GM18499 (cell line): Measurements from ENCODE around the gene PSMG3.

Experiments
- ATAC-seq: cut with Tn5 transposase; IDR thresholded peaks from one replicate; pipeline ENCODE4 v1.9.1; 2021; ENCODE audit warnings: moderate number of reproducible peaks; ENCODE audit not compliant: insufficient read depth, unreplicated experiment

The PSMG3 gene

DNA sequence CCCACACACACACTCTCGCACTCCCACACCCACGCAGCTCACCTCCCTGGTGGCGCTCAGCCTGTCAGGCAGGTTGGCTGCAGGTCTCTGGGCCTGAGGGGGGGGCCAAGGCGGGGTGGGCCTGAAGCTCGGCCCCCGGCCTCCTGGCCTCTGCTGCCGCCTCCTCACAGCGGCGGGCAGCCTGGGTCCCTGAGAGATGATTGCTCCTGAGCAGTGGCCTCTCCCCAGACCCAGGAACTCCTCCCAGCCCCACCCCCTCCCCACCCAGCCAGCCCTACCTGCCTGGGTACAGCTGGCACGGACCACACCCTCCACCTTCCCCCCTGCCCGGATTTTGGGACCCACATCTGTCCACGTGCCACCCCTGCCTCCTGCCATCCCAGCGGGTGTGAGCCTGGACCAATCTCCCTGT, 9.2 kb downstream of the PSMG3 start:
- no peak for ATAC-seq

DNA sequence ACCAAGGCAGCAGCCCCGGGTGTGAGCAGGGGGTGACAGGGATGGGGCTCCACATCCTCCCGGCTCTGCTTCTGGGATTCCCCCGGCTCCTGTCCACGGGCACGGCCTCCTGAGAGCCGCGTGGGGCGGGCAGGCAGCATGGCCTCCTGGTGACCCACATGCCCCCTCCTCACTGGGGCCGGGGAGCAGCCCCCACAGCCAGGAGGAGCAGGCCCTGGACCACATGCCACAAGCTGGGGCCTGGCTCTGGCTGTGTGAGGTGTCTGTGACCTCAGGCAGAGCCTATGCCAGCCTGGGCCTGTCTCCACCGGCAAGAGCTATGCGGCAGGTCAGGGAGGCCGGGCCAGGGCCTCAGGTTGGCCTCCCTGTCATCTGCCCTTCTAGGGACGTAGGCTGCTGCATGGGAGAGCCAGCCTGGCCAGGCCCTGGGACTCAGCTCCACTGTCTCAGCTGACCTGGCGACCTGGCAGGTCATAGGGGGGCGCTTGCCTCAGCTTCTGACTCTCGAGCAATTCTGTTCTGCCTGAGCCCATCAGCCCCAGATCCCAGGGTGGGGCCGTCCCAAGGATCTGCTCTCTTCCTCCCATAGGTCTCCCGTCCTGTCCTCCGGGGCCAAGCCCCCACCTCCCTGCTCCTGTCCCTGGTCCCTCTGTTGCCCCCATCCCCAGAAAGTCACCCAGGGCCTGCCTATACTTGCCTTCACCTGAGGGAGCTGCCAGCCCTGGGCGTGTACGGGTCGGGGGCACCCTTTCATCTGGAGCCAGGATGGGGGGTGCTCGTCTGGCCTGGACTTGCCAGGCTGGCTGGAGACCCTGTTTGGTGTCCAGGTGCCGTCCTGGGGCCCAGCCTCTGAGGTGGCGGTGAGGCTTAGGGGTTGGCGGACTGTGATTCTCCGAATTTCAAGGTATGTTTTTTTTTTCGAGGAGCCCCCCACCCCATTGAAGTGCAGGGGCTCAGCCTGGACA, 9.9 kb downstream of the PSMG3 start:
- ATAC-seq = no peak

DNA sequence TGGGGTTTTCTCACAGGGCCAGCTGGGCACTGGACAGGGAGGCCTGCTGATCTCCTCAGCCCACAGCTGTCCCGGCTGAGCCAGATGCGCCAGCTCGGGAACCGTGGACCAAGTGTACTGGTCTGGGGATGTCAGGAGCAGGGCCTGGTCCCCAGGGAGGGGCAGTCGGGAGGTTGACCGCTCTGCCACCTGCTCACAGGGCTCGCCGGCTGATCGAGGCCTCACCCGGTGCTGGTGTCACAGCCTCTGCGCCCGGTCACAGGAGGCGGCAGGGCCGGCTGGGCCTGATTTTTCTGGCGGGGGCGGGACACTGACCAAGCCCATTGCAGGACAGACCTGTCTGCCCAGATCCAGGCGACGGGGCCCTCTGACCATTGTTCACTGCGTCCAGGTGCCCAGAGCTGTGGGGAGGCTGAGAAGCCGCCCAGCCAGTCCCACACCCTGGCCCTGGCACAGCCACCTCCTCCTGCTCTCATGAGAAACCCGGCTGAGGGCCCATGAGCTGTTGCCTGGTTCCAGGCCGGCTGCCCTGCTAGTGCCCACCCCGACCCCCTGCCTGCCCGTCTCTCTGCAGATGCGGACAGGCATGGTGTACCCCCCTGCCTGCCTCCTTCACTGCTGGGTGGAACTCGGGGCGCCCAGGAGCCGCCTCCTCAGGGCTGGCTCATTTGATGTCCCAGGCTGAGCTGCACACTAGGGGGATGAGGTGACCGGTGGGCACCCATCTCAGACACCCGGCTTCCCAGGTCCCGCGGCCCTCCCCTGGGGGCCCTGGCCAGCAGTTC, 10.8 kb downstream of the PSMG3 start:
- no peak for ATAC-seq

DNA sequence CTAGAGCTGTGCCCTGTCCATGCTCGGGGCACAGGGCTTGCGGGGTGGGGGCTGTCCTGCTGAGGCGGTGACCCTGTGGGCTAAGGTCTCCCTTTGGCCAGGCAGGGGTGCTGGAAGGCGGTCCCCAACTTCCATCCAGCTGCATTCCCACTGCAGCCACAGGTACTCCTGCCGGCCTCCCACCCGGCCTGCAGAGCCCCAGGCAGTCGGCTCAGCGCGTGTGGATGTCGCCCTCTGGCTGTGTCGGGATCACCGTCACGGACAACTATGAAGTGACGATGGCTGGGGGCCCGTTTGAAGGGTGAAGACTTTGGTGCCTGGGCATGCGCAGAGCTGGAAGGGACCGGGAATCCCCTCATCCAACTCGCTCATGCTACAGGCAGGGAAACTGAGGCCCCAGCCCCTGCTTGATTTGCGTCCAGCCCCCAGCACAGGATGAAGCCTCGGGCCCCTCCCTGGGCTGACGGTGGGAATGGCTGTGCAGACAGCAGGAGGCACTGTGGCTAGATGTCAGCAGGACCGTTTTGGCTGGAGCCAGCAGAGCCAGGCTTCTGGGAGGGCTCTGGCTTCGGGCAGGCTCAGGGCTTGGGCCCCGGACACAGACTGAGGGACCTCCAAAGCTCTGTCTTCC, 11.5 kb downstream of the PSMG3 start:
- no peak for ATAC-seq

DNA sequence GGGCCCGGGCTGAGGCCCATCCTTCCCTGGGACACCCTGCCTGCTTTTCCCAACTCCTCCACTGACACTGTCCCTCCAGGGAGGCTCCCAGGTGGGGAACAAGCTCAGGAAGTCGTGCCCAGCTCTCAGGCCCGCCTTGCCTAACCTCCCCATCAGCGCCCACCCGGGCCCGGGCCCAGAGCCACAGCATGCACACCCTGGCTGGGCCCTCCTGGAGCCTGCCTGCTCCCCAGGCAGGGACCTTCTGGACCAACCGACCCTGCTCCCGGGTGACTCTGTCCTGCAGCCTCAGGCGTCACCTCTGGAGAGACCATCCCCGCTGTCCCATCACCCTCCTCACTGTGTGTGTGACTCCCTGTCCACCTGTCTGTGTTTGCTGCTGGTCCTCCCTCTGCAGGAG, 12.1 kb downstream of the PSMG3 start:
- no peak for ATAC-seq

DNA sequence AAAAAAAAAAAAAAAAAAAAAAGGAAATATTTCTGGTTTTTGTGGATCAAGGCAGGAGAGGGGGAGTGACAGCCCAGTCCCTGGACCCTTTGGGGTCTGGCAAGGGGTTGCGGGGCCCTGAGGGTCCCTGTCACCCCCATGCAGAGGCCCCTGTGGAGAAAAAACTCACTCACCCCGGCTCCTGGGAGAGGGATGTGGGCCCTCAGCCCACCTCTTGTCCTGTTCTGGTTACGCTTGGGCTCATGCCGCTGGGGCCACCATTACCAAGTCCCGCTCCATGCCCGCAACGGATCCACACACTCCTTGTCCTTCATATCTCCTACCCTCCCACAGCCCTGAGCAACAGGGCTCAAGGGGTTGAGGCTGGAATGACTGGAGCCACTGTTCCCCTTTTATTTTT, 12.8 kb downstream of the PSMG3 start:
- ATAC-seq = no peak

DNA sequence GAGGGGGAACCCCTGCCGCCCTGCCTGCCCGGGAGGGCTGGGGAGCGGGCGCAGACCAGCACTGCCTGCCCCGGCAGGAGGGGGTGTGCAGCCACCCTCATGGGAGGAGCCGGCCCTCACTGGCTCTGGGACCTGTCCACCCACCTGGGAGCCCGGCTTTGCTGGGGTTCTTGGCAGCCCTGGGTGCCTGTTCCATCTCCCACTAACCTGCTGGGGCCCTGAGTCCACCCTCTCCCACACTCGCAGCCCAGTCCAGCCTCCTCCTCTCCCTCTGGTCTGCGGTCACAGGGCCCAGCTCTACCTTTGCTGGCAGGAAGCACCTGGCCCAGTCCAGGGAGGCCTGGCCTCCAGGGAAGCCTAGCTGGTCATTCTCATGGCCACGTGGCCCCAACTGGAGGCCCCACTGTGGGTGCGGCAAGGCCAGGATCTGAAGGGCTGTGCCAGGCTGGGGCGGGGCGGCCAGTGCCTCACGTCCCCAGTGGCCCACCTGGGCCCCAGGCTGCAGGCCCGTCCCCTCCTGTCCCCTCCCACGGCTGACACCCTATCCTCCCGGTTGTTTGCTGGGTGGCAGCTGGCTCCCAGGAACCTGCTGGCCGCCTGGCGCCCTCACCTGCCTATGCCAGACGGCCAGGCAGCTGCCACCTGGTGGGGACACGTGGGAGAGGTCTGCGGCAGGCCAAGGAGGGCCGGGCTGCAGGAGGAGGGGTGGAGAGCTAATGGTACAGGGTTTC, 13.9 kb downstream of the PSMG3 start, which contains the start of gene TMEM184A:
TSS of gene TMEM184A (minus strand) at position 393 of the 731 bp plus-strand sequence. CDS start 721 bp downstream, outside the sequence.
- ATAC-seq = no peak

DNA sequence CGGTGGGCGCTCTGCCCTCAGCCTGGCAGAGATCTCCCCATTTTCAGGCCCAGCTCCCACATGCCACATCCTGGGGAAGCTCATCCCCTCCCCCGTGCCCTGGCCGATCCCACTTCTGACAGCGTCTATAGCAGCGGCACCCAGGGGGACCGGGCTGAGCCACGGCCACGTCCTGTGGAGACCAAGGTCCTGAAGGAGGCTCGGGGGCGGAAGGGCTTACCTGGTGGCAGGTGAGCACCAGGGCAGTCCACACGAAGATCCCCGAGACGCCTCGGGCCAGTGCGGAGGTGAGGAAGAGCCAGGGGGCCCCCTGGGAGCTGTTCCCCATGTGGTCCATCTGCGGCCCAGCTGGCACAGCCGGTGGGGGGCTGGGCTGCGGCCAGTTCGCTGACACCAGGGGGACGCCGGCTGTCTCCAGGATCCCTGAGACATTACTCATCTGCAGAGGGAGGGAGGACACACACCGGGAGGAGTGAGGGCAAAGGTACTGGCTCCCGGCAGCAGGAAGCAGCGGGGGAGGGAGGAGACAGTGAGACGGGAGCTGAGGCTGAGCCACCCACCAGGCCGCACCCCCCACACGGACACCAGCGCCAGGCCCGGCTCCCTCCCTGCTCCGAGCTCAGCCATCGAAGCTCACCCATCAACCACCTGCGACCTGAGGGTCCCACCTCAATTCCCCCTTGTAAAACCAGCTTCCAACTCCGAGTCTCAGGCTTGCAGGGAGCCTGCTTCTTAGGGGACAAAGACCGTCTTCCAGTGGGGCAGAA, 14.6 kb downstream of the PSMG3 start:
- no peak for ATAC-seq

DNA sequence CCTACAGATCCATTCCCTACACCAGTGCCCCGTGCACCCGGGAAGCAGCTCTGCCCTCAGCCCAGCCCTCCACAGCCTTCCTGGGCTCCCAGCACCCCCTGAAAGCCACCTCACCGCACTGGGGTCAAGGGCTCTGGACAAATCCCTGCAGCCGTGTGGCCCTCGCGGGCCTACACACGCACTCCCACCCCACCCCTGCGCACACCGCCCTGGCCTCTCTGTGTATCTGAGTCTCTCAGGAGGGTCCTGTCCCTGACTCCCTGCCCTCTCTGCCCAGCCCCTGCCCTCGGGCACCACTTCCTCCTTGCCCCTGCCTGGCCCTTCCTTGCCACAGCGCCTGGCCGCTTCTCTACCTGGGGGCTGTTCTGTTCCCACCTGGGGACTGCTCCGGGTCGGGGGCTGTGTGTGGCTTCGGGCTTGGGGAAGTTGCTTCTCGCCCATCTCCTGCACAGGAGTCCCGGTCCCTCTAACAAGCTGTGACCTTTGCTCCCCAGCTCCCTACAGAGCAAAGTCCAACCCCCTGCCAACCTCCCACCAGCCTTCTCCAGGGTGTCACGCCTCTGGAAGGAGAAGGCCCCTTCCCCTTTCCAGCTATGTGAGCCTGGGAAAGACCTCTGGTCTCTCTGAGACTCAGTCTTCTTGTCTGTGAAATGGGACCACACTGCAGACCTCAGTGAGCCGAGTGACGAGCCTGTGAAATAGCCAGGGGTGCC, 15.3 kb downstream of the PSMG3 start:
- ATAC-seq = no peak

DNA sequence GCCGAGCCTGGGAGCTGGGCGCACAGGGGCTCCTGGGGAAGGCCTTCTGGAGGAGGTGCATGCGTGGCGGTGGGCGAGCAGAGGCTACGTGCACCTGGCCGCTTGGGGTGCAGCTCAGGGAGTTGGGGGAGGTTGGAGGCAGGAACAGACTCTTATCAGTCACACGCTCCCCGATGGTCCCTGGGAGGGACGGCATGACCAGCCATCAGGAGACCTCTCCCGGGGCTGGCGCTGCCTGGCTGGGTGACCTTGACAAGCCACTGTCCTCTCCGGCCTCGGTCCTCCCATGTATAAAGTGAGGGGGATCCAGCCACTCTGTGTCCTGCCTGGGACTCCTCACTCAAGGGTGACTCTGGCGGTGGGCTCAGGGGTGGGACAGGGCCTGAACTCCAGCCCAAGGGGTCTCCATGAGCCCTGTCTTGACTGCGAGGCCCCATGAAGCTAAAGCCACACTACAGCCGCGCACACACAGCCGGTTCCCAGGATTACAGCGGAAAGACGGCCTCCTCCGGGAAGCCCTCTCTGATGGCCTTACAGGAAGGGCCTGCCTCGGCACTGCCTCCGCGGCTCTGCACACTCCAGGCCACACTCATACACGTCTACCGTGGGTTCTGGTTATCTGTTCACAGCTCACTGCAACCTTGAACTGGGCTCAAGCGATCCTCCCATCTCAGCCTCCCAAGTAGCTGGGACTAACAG, 16.2 kb downstream of the PSMG3 start:
- no peak for ATAC-seq

DNA sequence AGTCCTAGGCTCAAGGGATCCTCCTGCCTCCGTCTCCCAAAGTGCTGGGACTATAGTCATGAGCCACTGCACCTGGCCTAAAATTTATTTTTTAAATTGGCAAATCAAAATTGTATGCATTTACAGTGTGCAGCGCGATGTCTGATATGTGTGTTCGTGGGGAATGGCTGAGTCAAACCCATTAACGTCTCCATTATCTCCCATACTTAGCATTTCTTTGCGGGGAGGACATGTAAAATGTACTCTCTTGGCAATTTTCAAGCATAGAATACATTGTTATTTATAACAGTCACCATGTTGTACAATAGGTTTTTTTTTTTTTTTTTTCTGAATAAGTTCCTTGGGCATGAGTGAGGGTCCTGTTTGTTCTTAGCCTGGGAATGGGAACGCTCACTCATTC, 17.6 kb downstream of the PSMG3 start:
- no peak for ATAC-seq

DNA sequence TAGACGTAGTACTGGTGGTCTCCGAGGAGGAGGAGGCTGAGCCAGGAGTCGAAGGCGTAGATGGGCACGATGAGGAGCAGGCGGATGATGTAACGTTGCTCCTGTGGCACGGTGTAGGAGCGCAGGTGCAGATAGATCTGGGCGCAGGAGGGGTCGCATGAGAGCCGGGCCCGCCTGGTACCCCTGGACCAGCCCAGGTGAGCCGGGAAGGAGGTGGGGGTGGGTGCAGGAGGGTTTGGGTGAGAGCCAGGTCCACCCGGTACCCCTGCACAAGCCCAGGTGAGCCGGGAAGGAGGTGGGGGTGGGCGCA, 19.0 kb downstream of the PSMG3 start:
- ATAC-seq = no peak

DNA sequence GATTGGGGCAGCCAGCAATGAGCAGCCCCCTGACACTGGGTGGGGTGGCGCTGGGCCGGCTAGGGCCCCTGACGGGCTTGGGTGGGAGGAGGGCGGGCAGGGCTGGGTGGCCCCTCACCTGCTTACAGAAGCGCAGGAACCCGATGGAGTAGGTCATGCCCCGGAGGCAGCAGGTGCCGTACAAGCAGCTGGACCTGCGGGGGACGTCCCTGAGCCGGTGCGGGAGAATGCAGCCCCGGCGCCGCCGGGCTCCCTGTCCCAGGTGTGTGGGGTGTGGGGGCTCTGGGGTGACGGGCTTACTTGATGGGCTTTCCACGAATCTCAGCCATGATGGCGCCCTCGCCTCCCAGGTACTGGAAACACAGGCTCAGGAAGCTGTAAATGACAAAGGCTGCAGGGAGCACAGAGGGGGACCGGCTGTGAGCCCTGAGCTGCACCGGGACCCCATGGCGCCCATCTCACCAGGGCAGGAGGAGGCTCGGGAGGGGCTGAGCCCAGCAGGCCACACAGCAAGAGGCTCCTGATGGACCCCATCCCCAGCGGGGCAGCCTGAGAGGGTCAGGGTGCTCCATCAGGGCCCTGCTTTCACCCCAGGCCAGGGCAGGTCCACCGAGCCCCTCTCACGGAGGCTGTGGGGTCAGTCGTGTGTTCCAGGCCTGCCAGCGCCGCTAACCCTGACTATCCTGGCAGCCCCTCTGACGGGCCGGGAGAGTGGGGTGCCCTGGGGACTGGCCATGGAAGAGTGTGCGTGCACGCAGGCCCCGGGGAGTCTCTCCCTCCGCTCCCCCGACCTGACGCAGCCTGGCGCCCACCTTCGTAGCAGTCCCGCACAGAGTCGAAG, 19.6 kb downstream of the PSMG3 start:
- ATAC-seq = no peak

DNA sequence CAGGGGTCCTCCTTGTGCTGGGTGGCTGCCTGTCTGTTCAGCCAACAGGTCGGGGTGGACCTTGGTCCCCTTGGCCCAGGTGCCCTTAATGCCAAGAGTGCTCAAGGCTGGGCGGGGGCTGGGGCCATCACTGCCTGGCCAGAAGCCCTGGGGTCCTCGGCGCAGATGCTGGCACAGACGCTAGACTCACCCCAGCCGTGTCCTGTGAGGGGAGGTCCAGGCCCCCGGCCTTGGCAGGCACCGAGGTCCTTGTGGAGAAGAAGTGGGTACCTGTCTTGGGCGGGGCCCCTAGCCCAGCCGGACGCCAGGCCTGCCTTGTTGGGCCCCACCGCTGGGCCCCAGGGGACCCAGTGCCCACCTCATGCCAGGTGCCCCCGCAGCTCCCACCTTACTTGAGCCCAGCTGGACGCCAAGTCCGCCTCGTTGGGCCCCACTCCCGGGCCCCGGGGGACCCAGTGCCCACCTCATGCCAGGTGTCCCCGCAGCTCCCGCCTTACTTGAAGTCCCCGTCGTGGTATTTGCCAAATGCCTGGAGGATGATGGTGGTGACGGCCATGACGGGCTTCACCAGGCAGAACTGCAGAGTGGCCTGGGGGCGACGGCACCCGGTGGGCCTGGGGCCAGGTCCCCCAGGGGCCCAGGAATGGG, 20.4 kb downstream of the PSMG3 start:
- no peak for ATAC-seq

DNA sequence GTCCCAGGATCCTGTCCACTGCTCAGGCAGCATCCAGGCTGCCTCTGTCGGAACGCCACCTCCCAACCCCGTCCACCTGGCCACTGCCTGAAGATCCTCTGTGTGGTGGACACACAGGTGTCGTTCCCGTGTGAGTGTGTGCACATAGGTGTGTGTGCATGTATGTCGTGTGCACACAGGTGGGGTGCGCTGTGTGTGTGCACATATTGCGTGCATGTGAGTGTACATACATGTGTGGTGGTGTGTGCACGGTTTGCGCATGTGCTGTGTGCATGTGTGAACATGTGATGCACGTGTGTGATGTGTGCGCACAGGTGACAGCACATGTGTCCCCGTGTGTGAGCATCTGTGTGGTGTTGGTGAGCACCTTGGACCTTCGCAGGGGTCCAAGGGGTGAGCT, 20.9 kb downstream of the PSMG3 start:
- ATAC-seq = no peak

DNA sequence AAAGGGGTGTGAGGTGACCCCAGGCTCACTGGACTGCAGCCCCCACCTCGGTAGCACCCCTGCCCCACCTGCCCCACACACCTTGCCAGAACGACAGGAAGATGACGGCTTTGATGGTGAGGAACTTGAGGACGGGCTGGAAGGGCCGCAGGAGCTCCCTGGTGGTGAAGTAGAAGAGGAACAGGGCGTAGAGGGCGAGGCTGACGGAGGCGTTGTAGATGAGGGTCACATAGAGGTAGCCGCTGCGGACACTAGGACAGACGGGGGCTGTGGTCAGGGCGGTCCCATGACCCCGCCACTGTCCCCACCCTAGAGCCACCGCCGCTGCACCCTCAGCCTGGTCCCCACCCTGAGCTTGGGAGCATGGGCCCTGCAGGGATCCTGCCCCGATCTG, 21.4 kb downstream of the PSMG3 start:
- ATAC-seq = no peak

DNA sequence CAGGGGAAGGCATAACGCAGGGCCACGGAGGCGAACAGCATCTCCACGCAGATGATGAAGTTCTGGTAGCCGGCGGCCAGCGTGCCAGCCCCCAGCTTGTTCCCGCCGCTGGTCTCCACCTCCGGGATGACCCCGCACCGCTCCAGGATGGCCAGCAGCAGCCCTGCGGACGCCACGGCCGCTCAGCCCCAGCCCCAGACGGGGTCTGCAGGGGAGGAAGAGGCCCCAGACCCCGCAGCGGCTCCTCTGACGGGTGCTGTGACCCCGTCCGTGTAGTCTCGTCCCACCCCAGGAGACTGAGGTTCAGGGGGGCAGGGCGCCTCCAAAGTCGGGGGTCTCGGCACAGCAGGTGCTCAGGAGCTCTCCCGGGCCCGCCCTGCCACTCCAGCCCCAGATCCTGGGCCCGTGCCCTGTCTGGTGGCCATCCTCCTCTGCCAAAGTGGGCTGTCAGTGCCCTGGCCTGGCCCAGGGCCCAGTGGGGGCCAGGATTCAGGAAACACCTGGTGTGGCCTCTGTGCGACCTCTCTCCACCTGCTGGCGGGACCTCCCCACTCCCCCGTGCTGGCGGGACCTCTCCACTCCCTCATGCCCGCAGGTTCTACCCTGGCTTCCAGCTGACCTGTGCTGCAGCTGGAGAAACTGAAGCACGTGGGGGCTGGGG, 21.9 kb downstream of the PSMG3 start:
- no peak for ATAC-seq
